ENCODE data around the gene DOK5. TPM values are rescaled to one million over a fixed set of nuclear protein-coding genes. Genes with fewer than 3 reads are reported as not detected.

DOK5 gene
- total RNA-seq, 2 experiments from 2014 or later = not detected

DNA sequence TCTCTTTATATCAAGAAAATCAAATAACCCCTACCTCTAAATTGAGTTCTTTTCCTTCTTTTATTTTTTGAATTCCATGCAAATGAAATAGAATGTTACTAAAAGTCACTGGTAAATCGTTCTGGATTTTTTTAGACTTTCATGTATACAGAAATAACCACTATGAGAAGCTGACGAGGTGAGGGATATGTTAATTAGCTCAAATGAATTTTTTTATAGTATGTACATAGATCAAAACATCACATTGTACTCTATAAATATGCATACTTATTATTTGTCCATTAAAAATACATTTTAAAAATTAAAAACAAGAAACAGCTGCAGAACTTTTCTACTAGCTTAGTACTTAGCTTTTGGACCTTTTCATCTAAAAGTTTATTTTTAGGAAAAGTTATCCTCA, 165.4 kb downstream of the DOK5 start:
- Histone ChIP-seq H3K4me1 (ENCODE audit: insufficient read depth, low read length, poor library complexity, severe bottlenecking) (no peaks in the 10 kb centered on the region), H3K4me3 (ENCODE audit: low read depth, low read length, poor library complexity, severe bottlenecking) (no peak overlapping the region), H3K36me3 (ENCODE audit: insufficient read depth, low read length) (no peaks in the 10 kb centered on the region), H3K4me2 (ENCODE audit: low read length) (no peak overlapping the region), H4K20me1 (ENCODE audit: insufficient read depth, low read length) (no peaks in the 10 kb centered on the region), H3K9me3 (ENCODE audit: low read length) (no peaks in the 10 kb centered on the region), H3K79me2 (ENCODE audit: insufficient read depth, low read depth, low read length) (no peaks in the 10 kb centered on the region), H2AFZ (ENCODE audit: low read length) (no peak overlapping the region), H3K27ac (ENCODE audit: low read depth, low read length, poor library complexity, severe bottlenecking) (no peak overlapping the region), H3K9me2 (ENCODE audit: insufficient read depth, low read length) (no peaks in the 10 kb centered on the region)
- TF ChIP-seq EZH2phosphoT487 (IDR thresholded peaks at IDR 0.05; ENCODE audit: borderline replicate concordance, low read depth, low read length) = no peak
- TF ChIP-seq, protein P1, sequence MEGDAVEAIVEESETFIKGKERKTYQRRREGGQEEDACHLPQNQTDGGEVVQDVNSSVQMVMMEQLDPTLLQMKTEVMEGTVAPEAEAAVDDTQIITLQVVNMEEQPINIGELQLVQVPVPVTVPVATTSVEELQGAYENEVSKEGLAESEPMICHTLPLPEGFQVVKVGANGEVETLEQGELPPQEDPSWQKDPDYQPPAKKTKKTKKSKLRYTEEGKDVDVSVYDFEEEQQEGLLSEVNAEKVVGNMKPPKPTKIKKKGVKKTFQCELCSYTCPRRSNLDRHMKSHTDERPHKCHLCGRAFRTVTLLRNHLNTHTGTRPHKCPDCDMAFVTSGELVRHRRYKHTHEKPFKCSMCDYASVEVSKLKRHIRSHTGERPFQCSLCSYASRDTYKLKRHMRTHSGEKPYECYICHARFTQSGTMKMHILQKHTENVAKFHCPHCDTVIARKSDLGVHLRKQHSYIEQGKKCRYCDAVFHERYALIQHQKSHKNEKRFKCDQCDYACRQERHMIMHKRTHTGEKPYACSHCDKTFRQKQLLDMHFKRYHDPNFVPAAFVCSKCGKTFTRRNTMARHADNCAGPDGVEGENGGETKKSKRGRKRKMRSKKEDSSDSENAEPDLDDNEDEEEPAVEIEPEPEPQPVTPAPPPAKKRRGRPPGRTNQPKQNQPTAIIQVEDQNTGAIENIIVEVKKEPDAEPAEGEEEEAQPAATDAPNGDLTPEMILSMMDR (conservative IDR thresholded peaks at IDR 0.05; ENCODE audit: low read length) = no peak
- intact Hi-C loops (cut with micrococcal nuclease; ENCODE audit: unreplicated experiment) = no loop called here
- POLR2A ChIA-PET = no interaction called here
- no peak for DNase-seq (ENCODE audit: low spot score)
- CTCF ChIA-PET (ENCODE audit: unreplicated experiment) = no interaction called here
- no TSS peak for BruUV-seq (replicated peaks)

DNA sequence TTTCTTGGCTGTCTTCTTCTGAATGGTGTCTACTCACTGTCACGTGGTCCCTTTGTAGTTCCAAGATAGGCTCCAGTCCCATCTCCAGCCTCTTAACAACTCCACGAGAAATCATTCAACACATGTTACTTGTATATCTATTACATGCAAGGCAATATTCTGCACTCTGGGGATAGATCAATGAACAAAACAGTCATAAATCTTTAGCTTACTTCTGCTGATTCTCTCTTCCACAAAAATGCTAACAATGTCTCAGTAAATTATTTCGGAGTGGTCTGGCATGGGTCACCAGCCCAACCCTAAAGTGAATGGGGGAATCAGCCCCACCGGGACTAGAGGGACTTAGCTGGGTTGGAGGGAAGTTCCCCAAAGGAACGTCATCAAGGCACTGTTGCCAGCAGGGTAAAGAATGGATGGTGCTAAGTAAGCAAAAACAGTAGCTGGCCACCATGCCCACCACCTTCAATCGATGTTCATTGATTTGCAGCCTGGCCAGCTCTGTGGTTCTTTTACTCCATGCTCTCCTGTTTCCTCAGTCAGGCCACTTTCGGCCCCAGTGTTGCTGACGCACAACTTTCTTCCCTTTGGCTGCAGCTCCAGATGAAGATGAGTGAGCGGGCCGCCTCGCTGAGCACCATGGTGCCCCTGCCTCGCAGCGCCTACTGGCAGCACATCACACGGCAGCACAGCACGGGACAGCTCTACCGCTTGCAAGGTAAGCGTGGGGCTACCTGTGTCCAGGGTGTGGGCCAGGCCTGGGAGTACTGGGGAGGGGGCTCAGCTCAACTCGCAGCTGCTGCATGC, 167.7 kb downstream of the DOK5 start:
- POLR2A ChIA-PET = interaction anchor here (0.7 kb wide), 1 partner anchor 685 kb away, joined by 3 read pairs; no protein-coding TSS in a partner anchor
- H3K9me3 ChIP-seq (ENCODE audit: low read length) = no peaks in the 10 kb centered on the region
- H3K4me2 ChIP-seq (ENCODE audit: low read length) = no peak overlapping the region
- CTCF ChIA-PET (ENCODE audit: unreplicated experiment) = no interaction called here
- BruUV-seq (replicated peaks) = no TSS peak
- no peak for DNase-seq (ENCODE audit: low spot score)
- intact Hi-C loops (cut with micrococcal nuclease; ENCODE audit: unreplicated experiment) = no loop called here
- H3K79me2 ChIP-seq (ENCODE audit: insufficient read depth, low read depth, low read length) = no peaks in the 10 kb centered on the region
- H3K9me2 ChIP-seq (ENCODE audit: insufficient read depth, low read length) = no peaks in the 10 kb centered on the region
- H3K4me3 ChIP-seq (ENCODE audit: low read depth, low read length, poor library complexity, severe bottlenecking) = no peak overlapping the region
- TF ChIP-seq, protein P1 (conservative IDR thresholded peaks at IDR 0.05; ENCODE audit: low read length) = no peak
- TF ChIP-seq EZH2phosphoT487 (IDR thresholded peaks at IDR 0.05; ENCODE audit: borderline replicate concordance, low read depth, low read length) = no peak
- H3K27ac ChIP-seq (ENCODE audit: low read depth, low read length, poor library complexity, severe bottlenecking) = no peak overlapping the region
- H3K36me3 ChIP-seq (ENCODE audit: insufficient read depth, low read length) = no peaks in the 10 kb centered on the region
- no peak overlapping the region for H2AFZ ChIP-seq (ENCODE audit: low read length)
- no peaks in the 10 kb centered on the region for H4K20me1 ChIP-seq (ENCODE audit: insufficient read depth, low read length)
- no peaks in the 10 kb centered on the region for H3K4me1 ChIP-seq (ENCODE audit: insufficient read depth, low read length, poor library complexity, severe bottlenecking)

DNA sequence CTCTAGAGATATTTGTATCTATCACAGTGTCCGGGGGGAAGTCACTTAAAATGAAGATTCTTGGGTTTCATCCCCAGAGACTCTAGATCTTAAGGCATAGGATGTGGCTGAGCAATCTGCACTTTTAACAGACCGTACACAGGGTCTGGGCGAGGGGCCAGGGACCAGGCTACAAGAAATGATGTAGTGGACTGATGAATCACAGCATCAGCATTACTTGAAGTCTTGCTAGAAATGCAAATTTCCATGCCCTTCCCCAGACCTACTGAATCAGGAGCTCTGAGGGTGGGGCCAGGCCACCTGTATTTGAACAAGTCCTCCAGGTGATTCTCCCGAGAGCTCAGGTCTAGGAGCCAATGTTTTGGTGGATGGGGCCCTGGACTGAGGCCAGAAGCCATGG, 168.4 kb downstream of the DOK5 start:
- H3K27ac ChIP-seq (ENCODE audit: low read depth, low read length, poor library complexity, severe bottlenecking) = no peak overlapping the region
- DNase-seq (ENCODE audit: low spot score) = no peak
- ChIA-PET POLR2A (no interaction called here), CTCF (ENCODE audit: unreplicated experiment) (no interaction called here)
- intact Hi-C loops (cut with micrococcal nuclease; ENCODE audit: unreplicated experiment) = no loop called here
- H3K4me2 ChIP-seq (ENCODE audit: low read length) = no peak overlapping the region
- H4K20me1 ChIP-seq (ENCODE audit: insufficient read depth, low read length) = no peaks in the 10 kb centered on the region
- no peaks in the 10 kb centered on the region for H3K36me3 ChIP-seq (ENCODE audit: insufficient read depth, low read length)
- no peaks in the 10 kb centered on the region for H3K79me2 ChIP-seq (ENCODE audit: insufficient read depth, low read depth, low read length)
- no peak overlapping the region for H3K4me3 ChIP-seq (ENCODE audit: low read depth, low read length, poor library complexity, severe bottlenecking)
- no peak for TF ChIP-seq EZH2phosphoT487 (IDR thresholded peaks at IDR 0.05; ENCODE audit: borderline replicate concordance, low read depth, low read length)
- TF ChIP-seq, protein P1 (conservative IDR thresholded peaks at IDR 0.05; ENCODE audit: low read length) = no peak
- BruUV-seq (replicated peaks) = no TSS peak
- H2AFZ ChIP-seq (ENCODE audit: low read length) = no peak overlapping the region
- no peaks in the 10 kb centered on the region for H3K4me1 ChIP-seq (ENCODE audit: insufficient read depth, low read length, poor library complexity, severe bottlenecking)
- H3K9me2 ChIP-seq (ENCODE audit: insufficient read depth, low read length) = no peaks in the 10 kb centered on the region
- H3K9me3 ChIP-seq (ENCODE audit: low read length) = no peaks in the 10 kb centered on the region

Data from OCI-LY7 (cell line).